ENCODE data around the gene ESPL1. TPM values are rescaled to one million over a fixed set of nuclear protein-coding genes. Genes with fewer than 3 reads are reported as not detected.
A peak's percentile ranks its signal among the peaks of the same experiment; 100 is the strongest.
"Not testable (repeated sequence)": the region's sequence is repeated elsewhere in the genome, so short reads cannot be mapped to it uniquely, and the experiment has no call there.

ESPL1 gene
- total RNA-seq, 6 donors from 2014 or later, result 1.5 to 5.3 (median 2.1) TPM

- Histone ChIP-seq H3K9me3 (no peaks in the 10 kb centered on the region), H3K27me3 (no peaks in the 10 kb centered on the region), H3K4me1 (peaks cover 17 to 25% (median 19%) of the 10 kb centered on the region in 4 donors), H3K27ac (no peak overlapping the region), H3K4me3 (no peak overlapping the region), H3K36me3 (no peaks in the 10 kb centered on the region)
- TF ChIP-seq POLR2AphosphoS5 (IDR thresholded peaks at IDR 0.05), result no peak
- peak in 3 of 6 experiments; percentile 24 to 39 (median 29) for TF ChIP-seq CTCF (IDR thresholded peaks at IDR 0.05)
- ATAC-seq (ENCODE audit: low FRiP score in 2 of 2), result no peak
- 85 to 91% methylated on average over 3 of the region's 3 CpGs for WGBS, 2 donors
- no peak for DNase-seq
Observed at GRCh38 chr12:53327435-53328042, 59.4 kb downstream of the ESPL1 start.

GRCh38 chr12:53328043-53328435, 59.9 kb downstream of the ESPL1 start:
- H3K4me3 ChIP-seq, result no peak overlapping the region
- 40 to 51% methylated on average over 2 to 15 of the region's 16 CpGs for WGBS, 2 donors
- TF ChIP-seq POLR2AphosphoS5 (IDR thresholded peaks at IDR 0.05) (no peak), CTCF (IDR thresholded peaks at IDR 0.05) (no peak), EP300 (IDR thresholded peaks at IDR 0.05) (no peak), POLR2A (IDR thresholded peaks at IDR 0.05) (no peak)
- no peaks in the 10 kb centered on the region for H3K36me3 ChIP-seq
- no peak overlapping the region for H3K27ac ChIP-seq
- H3K27me3 ChIP-seq, result no peaks in the 10 kb centered on the region
- H3K9me3 ChIP-seq, result no peaks in the 10 kb centered on the region
- DNase-seq, result no peak
- no peak for ATAC-seq (ENCODE audit: low FRiP score in 2 of 2)
- peaks cover 17 to 25% (median 19%) of the 10 kb centered on the region in 4 donors for H3K4me1 ChIP-seq

- no peak for DNase-seq
- H3K27ac ChIP-seq, result no peak overlapping the region
- H3K27me3 ChIP-seq, result no peaks in the 10 kb centered on the region
Observed at GRCh38 chr12:53330671-53331070, 62.6 kb downstream of the ESPL1 start.

GRCh38 chr12:53332339-53332738, 64.2 kb downstream of the ESPL1 start:
- not testable (repeated sequence) for ATAC-seq (ENCODE audit: low FRiP score in 2 of 2); H3K36me3 ChIP-seq; H3K27me3 ChIP-seq

More at GRCh38 chr12:53330671-53331070, 62.6 kb downstream of the ESPL1 start:
- ATAC-seq (ENCODE audit: low FRiP score in 2 of 2), result no peak
- no peaks in the 10 kb centered on the region for H3K9me3 ChIP-seq
- H3K4me3 ChIP-seq, result no peak overlapping the region
- 79 to 83% methylated on average over 5 of the region's 5 CpGs for WGBS, 2 donors
- peaks cover 5 to 6% (median 6%) of the 10 kb centered on the region in 4 donors for H3K4me1 ChIP-seq
- H3K36me3 ChIP-seq, result no peaks in the 10 kb centered on the region
- TF ChIP-seq POLR2A (IDR thresholded peaks at IDR 0.05), result no peak

GRCh38 chr12:53332744-53333143, 64.6 kb downstream of the ESPL1 start:
- Histone ChIP-seq H3K27ac (no peak overlapping the region), H3K27me3 (peaks cover 0 to 3% (median 0%) of the 10 kb centered on the region in 4 donors), H3K4me3 (no peak overlapping the region), H3K9me3 (no peaks in the 10 kb centered on the region), H3K36me3 (no peaks in the 10 kb centered on the region), H3K4me1 (no peaks in the 10 kb centered on the region)
- DNase-seq (no peak), ATAC-seq (ENCODE audit: low FRiP score in 2 of 2) (no peak)
- no peak for TF ChIP-seq POLR2AphosphoS5 (IDR thresholded peaks at IDR 0.05)
- TF ChIP-seq POLR2A (IDR thresholded peaks at IDR 0.05), result no peak
- TF ChIP-seq CTCF (IDR thresholded peaks at IDR 0.05), result no peak
- no peak for TF ChIP-seq EP300 (IDR thresholded peaks at IDR 0.05)
- WGBS, 2 donors, result 43 to 57% methylated on average over 11 to 13 of the region's 15 CpGs

More at GRCh38 chr12:53332339-53332738, 64.2 kb downstream of the ESPL1 start:
- not testable (repeated sequence) for H3K4me3 ChIP-seq, DNase-seq, H3K4me1 ChIP-seq, H3K27ac ChIP-seq, H3K9me3 ChIP-seq

GRCh38 chr12:53333289-53333688, 65.2 kb downstream of the ESPL1 start:
- no peaks in the 10 kb centered on the region for H3K36me3 ChIP-seq
- H3K4me1 ChIP-seq, result no peaks in the 10 kb centered on the region
- no peak overlapping the region for H3K27ac ChIP-seq
- TF ChIP-seq POLR2AphosphoS5 (IDR thresholded peaks at IDR 0.05) (no peak), EP300 (IDR thresholded peaks at IDR 0.05) (no peak), CTCF (IDR thresholded peaks at IDR 0.05) (no peak), POLR2A (IDR thresholded peaks at IDR 0.05) (no peak)
- ATAC-seq (ENCODE audit: low FRiP score in 2 of 2), result no peak
- DNase-seq, result no peak
- H3K9me3 ChIP-seq, result no peaks in the 10 kb centered on the region
- WGBS, 2 donors, result 81 to 90% methylated on average over 4 of the region's 4 CpGs
- H3K4me3 ChIP-seq, result no peak overlapping the region
- H3K27me3 ChIP-seq, result peaks cover 0 to 4% (median 2%) of the 10 kb centered on the region in 4 donors
